Subcutaneous adipose tissue (tissue), 4 donors: ENCODE data around the gene AIMP2. TPM values are rescaled to one million over a fixed set of nuclear protein-coding genes. Genes with fewer than 3 reads are reported as not detected.

Experiments
- small RNA-seq: library from RNA; depleted of rRNA; stranded (forward); fragments of <200 nt; gene quantifications from one replicate; pipeline ENCODE3, GENCODE V24; 2016
- total RNA-seq, 4 donors: library from RNA; depleted of rRNA; stranded (reverse); fragments of >200 nt; gene quantifications; one replicate each; pipeline ENCODE4 v1.1.0, GENCODE V29; 2016
- TF ChIP-seq, protein P1 (sequence below): fragments of 450-650 bp; IDR thresholded peaks from one replicate; pipeline ENCODE4 v1.5.1; 2016; ENCODE audit warnings: low read depth, mild to moderate bottlenecking, control low read depth, antibody characterized with exemption, moderate library complexity

AIMP2 gene
- total RNA-seq, 4 donors from 2014 or later, result 14.4 to 59.0 (median 21.2) TPM

DNA sequence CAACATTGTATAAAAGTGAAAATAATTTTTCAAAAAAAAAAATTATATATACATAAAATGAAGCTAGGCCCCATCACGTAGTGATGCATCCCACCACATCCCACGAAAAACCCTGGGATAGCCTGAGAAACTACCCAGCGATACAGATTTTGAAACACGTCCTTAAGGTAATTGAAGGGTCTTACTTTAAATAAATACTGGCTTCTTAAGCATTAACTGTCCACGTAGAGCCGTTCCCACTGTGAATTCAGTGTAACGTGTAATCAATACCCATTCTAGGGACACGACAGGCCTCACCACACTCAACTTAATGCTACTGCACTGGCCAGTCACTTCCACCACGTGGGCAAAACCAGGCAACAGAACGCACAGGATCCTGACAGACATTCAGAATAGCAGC lies 26.1 kb downstream of the AIMP2 start:
- TF ChIP-seq, protein P1, sequence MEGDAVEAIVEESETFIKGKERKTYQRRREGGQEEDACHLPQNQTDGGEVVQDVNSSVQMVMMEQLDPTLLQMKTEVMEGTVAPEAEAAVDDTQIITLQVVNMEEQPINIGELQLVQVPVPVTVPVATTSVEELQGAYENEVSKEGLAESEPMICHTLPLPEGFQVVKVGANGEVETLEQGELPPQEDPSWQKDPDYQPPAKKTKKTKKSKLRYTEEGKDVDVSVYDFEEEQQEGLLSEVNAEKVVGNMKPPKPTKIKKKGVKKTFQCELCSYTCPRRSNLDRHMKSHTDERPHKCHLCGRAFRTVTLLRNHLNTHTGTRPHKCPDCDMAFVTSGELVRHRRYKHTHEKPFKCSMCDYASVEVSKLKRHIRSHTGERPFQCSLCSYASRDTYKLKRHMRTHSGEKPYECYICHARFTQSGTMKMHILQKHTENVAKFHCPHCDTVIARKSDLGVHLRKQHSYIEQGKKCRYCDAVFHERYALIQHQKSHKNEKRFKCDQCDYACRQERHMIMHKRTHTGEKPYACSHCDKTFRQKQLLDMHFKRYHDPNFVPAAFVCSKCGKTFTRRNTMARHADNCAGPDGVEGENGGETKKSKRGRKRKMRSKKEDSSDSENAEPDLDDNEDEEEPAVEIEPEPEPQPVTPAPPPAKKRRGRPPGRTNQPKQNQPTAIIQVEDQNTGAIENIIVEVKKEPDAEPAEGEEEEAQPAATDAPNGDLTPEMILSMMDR, result no peak

DNA sequence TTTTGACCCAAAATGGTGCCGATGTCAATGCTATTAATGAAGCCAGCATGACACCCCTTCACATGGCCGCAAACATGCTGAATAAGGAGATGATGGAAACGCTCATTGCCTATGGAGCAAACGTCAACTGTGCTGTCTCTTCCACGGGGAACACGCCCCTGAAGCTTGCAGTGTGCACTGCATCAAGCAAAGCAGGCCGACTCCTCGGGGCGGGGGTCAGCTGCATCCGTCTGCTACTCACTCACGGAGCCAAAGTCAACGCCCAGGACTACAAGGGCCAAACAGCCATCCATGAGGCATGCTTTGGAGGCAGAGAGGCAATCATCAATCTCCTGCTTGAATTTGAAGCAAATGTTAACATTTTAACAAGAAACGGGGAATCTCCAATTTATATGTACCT lies 26.6 kb downstream of the AIMP2 start:
- TF ChIP-seq, protein P1, result no peak

DNA sequence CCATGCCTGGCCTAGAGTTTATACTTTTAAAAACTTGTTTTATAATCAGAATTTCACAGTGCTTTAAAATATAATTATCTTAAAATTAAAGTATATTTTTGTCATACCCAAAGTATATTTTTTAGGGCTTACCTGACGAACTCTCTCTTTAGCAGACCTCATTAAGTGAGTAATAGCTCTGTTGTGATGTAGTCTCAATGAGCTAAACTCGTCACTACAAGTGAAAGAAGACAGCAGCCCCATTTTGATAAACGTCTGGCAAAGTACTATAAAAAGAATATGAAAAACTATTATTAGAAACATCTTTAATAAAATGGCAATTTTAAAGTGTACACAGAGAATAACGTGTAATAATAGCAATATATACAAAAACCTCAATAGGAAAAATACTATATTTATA lies 40.7 kb downstream of the AIMP2 start:
- TF ChIP-seq, protein P1, result no peak

DNA sequence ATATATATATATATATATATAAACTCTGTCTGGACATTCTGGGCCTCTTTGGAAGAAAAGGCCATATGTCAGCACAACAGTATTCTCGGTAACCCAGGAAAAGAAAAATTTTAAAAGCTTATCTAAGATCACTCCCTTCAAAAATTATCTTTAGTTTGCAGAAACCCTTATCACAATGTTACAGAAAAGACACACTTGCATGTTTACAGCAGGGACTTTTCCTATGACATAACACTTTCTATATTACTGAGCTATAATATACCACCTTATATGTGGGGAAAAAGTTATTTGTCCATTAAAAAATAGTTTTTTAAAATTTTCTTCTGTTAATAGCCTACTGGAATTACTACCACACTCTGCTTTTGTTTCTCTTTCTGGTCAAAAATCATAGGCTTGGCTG lies 47.5 kb downstream of the AIMP2 start:
- TF ChIP-seq, protein P1, result no peak

DNA sequence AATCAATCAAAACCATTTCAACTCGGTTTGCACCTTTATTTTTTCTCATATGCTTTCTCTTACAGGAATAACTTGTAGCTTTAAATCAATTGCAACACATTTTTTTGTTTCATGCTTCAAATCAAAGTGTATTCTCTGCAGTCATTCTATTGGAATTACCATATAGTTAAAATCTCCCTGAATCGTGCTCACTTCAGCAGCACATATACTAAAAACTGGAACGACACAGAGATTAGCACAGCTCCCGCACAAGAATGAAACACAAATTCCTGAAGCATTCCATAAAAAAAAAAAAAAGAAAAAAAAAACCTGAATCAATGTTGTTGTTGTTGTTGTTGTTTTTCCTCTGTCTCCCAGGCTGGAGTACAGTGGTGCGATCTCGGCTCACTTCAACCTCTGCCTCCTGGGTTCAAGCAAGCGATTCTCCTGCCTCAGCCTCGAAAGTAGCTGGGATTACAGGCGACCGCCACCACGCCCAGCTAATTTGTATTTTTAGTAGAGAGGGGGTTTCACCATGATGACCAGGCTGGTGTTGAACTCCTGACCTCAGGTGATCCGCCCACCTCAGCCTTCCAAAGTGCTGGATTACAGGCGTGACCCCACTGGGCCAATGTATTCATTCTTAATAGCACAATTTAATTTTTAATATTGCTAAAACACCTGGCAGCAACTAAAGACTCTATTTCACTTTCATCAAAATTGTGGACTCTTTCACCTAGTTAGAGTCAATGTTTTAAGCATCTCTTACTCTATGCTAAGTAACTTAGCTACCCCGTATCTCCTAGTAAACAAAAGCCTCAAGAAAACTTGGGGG lies 48.5 kb downstream of the AIMP2 start:
- TF ChIP-seq, protein P1, result no peak

DNA sequence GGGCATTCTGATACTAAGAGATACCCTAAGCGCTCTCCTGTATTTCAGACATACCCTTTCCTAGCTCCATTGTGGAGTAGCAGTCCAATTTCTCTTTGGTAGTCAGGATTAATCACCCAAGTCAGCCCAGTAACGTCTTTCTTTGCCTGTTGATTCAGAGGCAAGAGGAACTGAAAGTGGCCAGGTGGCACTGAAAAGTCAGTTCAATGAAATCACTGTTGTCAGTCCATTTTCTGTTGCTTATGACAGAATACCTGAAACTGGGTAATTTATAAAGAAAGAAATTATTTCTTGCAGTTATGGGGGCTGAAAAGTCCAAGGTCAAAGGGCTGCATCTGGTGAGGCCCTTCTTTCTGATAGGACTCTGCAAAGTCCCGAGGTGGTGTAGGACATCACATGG lies 62.3 kb downstream of the AIMP2 start:
- TF ChIP-seq, protein P1, result no peak

Small RNAs within 50 kb of the gene (small RNA-seq; reads per million reads assigned to genes)
- gene RF00019 (0.49 reads per million), gene RNU6-218P (not detected), gene SNORA80D (2.2 reads per million, percentile 43 among the genes with 10 or more reads in this experiment)

Other genes starting within 250 kb of the AIMP2 start
- 10 to 100 TPM; 28.0 to 36.4 (median 31.9) TPM for gene RNF216, start 227.6 kb upstream of the AIMP2 start, total RNA-seq
- not detected for gene OCM, start 128.5 kb upstream of the AIMP2 start, total RNA-seq
- 10 to 100 TPM; 47.8 to 71.1 (median 58.0) TPM for gene CCZ1, start 110.5 kb upstream of the AIMP2 start, total RNA-seq
- gene RSPH10B, start 38.6 kb upstream of the AIMP2 start, total RNA-seq, result not detected
- 10 to 100 TPM in 3 of 4 donors, 1 to 10 TPM in 1; 8.2 to 14.5 (median 12.3) TPM for gene PMS2, start 223 bp upstream of the AIMP2 start, total RNA-seq
- 1 to 10 TPM in 1 of 4 donors, under 1 TPM in 1, not detected in 2; 0.44 to 1.3 TPM for gene ANKRD61, start 22.1 kb downstream of the AIMP2 start, total RNA-seq
- 100 to 1,000 TPM; 111 to 280 (median 160) TPM for gene EIF2AK1, start 49.9 kb downstream of the AIMP2 start, total RNA-seq
- gene USP42, start 95.7 kb downstream of the AIMP2 start, total RNA-seq, result 1 to 10 TPM; 5.1 to 8.6 (median 6.6) TPM